GM10266 (cell line): ENCODE data around the gene KCNQ1.

ENCODE experiments used
- DNase-seq: peaks from one replicate; pipeline ENCODE4 v3.0.0; 2012; ENCODE audit errors: extremely low spot score
- CTCF ChIP-seq: IDR thresholded peaks from 2 replicates; pipeline ENCODE4 v1.5.1; 2012; ENCODE audit warnings: mild to moderate bottlenecking, low read depth; ENCODE audit not compliant: control insufficient read depth, insufficient read depth; ENCODE audit errors: missing control alignments

The KCNQ1 gene

DNA sequence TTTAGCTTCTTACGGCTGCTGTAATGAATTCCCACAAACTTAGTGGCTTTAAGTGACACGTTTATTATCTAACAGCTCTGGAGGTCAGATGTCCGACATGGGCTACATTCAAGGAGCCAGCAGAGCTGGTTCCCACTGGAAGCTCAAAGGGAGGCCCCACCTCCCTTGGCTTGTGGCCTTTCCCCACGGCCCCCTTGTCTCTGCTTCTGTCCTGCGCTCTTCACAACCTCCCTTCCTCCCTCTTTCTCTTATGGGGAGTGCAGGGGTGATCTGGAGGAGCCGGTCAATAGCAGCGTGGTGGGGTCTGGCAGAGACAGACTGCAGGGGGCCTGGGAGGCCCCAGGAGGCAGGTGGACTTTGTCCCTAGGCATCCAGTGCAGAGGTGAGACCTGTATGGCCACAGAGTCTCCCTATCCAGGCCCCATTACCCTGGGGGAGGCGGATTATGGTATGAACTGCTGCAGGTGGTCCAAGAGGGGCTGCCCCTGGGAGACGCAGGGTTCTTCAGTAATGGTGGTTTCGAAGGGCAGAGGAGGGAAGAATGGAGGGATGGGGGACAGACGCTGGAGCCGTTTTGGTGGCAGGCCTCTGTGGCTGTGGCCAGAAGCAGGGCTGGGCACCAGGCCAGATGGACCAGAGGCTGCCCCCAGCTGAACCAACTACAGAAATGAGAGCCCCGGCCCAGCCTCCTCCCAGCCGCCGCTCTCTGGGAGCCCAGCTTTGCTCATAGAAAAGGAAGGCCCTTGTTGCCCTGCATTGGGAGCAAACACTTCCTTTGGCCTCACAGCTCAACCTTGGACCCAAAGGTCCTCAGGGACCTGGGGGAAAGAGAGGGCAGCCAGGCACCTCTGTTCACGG lies 285.7 kb downstream of the KCNQ1 start:
- no peak for TF ChIP-seq CTCF
- DNase-seq = no peak

DNA sequence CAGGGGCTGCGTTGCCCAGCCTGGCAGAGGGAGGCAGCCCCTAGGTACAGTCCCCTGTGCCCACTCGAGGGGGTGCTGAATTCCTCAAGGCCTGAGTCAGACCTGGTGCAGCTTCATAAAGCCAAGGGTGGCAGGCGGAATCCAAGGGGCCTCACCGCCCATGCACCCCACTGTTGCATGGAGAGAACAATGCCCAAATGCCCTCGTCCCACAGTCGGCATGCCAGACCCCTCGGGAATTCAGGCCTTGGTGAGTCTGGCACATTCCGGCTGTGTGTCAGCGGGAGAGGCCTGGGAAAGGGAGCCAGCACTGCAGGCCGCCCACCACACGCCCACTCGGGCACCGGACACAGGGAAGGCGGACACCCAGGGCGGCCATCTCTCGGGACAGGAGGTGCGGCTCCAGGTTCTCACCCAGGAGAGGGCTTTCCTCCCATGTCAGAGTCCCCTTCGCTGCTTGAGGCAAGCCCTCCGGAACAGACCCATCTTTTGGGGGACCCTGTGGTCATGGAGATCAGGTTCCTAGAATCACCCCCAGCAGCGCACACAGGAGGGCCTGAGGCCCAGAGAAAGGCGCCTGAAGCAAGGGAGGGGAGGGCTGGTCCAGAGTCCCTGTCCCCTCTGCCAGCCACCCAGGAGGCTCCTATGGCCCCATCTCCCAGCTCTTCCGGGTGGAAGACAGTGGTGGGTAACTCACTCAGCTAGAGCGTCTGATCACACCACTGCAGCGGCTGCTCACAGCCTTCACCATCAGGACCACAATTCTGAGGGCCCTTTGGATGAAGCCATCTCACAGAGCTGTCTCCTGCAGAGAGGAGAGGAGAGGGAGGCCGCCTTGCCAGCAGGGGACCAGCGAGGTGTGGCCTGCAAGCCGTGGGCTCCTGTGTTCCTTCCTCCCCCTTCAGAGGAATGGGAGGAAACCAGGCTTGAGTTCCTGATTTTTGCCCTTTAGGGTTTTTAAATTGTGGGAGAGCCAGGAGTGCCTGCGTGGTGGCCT lies 286.6 kb downstream of the KCNQ1 start:
- DNase-seq = no peak
- TF ChIP-seq CTCF = no peak

DNA sequence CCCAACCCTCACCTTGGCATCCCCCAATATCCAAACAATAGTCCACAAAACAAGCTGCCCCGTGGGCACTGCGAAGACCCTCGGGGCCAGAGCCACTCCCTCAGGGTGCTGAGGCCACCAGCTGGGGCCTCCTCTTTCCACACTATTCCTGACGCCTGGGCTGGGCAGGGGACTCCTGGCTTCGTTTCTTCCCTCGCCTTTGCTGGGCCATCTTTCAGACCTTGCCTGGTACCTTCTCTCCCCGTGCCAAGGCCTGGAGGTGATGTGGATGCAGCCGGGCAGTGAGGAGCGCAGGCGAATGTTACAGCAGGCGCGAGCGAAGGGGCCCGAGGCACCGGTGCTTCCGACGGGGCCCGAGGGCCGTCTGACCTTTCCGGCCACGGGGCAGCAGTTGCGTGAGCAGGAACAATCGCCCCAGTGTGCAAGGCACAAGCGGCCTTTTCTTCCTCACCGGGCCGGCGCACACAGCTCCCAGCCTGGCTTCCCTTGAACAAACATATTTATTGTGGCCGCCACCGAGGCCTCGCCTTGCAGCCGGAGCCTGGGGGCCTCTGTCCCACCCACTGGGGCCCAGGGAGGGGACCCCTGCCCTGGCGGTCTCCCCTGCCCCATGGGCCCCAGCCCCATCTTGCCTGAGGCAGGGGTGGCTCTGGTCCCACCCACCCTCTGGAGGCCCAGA lies 287.6 kb downstream of the KCNQ1 start:
- DNase-seq = no peak
- TF ChIP-seq CTCF = no peak

- TF ChIP-seq CTCF = no peak
- DNase-seq = no peak
Observed at GRCh38 chr11:2732940-2733628, 288.3 kb downstream of the KCNQ1 start.

DNA sequence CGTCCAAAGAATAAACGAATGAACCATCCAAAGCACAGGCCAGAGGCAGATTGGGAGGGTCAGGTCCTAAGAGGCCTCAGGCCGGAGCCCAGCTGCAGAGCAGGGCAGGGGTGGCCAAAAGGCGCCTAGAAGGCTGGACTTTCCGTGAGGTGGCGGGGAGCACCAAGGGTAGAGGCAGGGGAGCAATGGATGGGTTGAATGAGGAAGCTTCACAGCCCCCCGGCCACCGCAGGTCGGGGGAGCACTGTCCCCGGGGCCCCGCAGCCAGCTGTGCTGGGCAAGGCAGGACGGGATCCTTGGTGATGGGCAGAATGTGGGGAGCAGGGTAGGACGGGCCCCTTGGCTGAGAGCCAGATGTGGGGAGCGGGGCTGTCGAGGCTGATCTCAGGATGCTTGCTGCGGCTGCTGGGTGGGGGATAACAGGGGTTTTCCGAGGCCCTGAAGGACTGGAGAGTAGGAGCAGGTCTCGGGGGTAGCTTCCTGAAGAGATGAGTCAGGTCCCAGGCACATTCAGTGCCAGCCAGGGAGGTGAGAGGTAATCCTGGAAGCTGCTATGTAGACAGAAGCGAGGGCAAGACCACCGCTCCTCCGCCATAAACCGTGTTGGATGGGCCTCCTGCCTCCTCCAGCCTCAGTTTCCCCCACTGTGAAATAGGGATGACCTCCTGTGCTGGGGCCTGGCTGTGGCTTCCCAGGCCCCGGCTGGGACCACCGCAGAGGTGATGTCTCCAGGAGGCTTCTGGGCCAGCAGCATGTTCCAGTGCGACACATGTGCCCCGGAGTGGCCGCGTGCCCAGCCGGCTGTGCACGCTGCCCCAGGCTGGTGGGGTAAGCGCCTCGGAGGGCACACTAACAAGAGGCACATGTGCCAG lies 289.6 kb downstream of the KCNQ1 start:
- DNase-seq = no peak
- no peak for TF ChIP-seq CTCF

- TF ChIP-seq CTCF = no peak
- DNase-seq = no peak
Observed at GRCh38 chr11:2735053-2735589, 290.3 kb downstream of the KCNQ1 start.
